ENCODE measurements around the gene CCDC149.

Gene CCDC149

GRCh38 chr4:24777536-24778463 is 135.0 kb downstream of the CCDC149 start:
- no peak for DNase-seq (ENCODE audit: low spot score)

GRCh38 chr4:24775750-24776149 is 137.1 kb downstream of the CCDC149 start:
- no peak for DNase-seq (ENCODE audit: low spot score)

- DNase-seq (ENCODE audit: low spot score) = no peak
Measured at GRCh38 chr4:24775032-24775605, 137.7 kb downstream of the CCDC149 start.

DNA sequence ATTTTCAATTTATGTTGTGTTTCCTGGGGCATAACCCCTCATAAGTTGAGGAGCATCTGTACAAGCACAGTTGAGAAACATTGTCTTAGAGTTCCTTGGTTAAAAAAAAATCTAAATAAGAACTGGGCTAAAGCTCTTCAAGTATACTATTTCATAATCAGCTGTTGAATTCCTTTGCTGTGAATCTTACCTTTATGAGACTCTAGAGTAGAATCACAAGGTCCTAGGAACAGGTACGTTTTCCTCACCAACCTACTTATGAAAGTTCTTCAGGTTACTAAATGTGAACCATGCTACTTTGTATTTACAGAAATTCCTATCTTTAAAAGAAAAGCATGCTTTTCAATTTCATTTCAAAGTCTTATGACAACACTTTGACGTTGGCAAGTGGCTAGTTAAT is 138.4 kb downstream of the CCDC149 start:
- no peak for DNase-seq (ENCODE audit: low spot score)

- no peak for DNase-seq (ENCODE audit: low spot score)
Measured at GRCh38 chr4:24772952-24773351, 139.9 kb downstream of the CCDC149 start.

DNA sequence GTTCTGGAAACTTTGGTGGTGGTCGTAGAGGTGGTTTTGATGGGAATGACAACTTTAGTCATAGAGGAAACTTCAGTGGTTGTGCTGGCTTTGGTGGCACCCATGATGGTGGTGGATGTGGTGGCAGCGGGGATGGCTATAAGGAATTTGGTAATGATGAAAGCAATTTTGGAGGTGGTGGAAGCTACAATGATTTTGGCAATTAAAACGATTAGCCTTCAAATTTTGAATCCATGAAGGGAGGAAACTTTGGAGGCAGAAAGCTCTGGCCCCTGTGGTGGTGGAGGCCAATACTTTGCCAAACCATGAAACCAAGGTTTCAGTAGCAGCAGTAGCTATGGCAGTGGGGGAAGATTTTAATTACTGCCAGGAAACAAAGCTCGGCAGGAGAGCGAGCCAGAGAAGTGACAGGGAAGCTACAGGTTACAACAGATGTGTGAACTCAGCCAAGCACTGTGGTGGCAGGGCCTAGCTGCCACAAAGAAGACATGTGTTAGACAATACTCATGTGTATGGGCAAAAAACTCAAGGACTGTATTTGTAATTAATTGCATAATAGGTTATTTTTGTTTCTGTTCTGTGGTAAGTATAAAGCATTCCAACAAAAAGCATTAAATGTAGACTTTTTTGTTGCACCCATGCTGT is 140.7 kb downstream of the CCDC149 start:
- no peak for DNase-seq (ENCODE audit: low spot score)

DNA sequence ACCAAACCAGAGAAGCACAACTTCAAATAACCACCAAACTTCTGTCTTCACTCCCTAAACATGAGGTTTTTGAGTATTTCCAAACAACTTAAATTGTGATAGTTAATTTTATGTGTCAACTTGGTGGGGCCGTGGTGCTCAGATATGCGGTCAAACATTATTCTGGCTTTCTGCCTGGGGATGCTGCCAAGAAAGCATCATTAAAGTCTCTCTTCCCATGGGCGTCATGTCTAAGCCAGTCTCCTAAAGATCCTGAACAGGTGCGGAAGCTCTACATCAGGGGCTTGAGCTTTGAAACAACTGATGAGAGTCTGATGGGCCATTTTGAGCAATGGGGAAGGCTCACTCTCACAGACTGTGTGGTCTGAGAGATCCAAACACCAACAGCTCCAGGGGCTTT is 141.6 kb downstream of the CCDC149 start:
- no peak for DNase-seq (ENCODE audit: low spot score)

DNA sequence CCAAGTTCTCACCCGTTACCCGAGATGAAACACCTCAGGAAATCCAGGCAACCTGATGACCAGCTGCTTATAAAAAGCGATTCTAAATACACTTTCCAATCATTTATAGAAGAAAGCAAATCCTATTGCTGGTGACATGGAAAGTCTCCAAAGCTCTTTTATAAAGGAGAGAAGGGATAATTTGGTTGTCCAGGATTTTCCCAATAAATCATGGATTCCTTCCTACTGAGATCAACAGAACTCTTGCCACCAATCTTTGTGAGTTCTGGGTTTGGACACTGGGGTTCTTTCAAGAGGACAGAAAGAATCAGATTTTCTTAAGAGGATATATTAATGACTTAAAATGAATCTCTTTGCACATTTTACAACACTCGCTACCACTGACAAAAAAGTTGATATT is 142.2 kb downstream of the CCDC149 start:
- no peak for DNase-seq (ENCODE audit: low spot score)

DNA sequence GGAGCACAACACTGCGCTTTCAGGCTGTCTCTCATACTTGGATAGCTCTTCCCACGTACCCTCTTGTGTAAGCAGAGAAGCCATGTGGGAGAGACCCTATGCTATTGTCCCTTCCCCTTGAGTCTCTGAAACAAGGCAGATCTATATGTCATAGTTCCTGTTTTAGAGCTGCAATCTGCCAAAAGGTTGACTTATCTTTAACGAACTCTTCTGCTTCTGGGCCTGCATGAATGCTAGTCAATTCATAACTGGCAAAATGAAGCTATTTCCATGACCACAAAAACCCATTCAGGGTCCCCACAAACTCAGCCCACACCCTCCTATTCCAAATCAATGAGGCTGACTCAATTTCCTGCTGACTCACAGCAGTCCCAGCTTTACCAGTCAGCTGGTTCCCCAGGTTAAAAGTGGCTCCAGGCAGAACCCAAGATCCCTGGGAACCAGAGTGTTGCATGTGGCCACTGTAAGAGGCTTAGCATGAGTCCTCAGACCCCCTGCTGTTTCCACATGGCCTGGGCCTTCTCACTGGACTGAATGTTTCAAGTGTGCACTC is 142.7 kb downstream of the CCDC149 start:
- DNase-seq (ENCODE audit: low spot score) = peak; percentile 8

- no peak for DNase-seq (ENCODE audit: low spot score)
Measured at GRCh38 chr4:24769571-24769970, 143.3 kb downstream of the CCDC149 start.

- DNase-seq (ENCODE audit: low spot score) = no peak
Measured at GRCh38 chr4:24768604-24769003, 144.2 kb downstream of the CCDC149 start.

DNA sequence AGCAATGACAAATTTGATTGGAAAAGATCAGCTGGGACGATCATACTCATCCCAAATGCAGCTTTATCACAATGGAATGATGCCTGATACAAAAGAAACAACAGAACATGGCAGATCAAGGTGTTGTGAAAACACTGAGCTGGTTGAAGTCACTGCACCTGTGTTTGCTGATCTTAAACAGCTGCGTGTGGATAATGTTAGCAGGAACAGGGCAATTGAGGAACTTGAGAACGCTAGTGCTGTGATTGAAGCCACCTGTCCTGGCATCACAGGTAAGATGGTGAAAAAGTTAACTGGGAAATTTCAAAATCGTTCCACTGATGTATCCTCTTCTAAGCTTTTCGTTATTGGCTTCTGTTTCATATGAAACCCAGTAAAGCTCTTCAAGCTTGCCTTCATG is 144.8 kb downstream of the CCDC149 start:
- no peak for DNase-seq (ENCODE audit: low spot score)

GRCh38 chr4:24765376-24765988 is 147.4 kb downstream of the CCDC149 start:
- no peak for DNase-seq (ENCODE audit: low spot score)

DNA sequence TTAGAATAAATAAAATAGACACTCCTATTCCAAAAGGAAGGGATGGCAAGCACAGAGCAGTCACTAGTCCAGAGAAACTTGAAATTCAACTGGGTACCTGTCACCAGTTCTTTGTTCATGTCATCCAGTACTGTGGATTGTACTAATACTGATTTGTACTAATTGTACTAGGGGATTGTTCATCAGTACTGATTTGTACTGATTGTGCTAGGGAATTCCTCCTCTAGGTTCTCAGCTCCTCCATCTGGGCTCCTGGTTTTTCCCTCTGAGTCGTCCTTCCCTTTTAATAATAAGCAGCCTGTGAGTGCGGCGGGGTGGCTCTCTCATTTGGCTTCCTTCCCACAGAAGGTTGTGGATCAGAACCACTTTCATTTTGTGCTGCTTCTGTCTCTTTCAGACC is 148.5 kb downstream of the CCDC149 start:
- no peak for DNase-seq (ENCODE audit: low spot score)

- DNase-seq (ENCODE audit: low spot score) = peak; percentile 15
Measured at GRCh38 chr4:24763631-24764297, 149.1 kb downstream of the CCDC149 start.

Data from Ammon's horn (tissue), 1 donor.